Measurements from ENCODE around the gene TP53INP2. TPM values are rescaled to one million over a fixed set of nuclear protein-coding genes. Genes with fewer than 3 reads are reported as not detected.

Gene TP53INP2
- total and polyA plus RNA-seq, 2 of the 13 experiments (the other 11 are each of a cell fraction or from before 2014, with no cell fraction given) = 5.2 to 18.8 TPM

DNA sequence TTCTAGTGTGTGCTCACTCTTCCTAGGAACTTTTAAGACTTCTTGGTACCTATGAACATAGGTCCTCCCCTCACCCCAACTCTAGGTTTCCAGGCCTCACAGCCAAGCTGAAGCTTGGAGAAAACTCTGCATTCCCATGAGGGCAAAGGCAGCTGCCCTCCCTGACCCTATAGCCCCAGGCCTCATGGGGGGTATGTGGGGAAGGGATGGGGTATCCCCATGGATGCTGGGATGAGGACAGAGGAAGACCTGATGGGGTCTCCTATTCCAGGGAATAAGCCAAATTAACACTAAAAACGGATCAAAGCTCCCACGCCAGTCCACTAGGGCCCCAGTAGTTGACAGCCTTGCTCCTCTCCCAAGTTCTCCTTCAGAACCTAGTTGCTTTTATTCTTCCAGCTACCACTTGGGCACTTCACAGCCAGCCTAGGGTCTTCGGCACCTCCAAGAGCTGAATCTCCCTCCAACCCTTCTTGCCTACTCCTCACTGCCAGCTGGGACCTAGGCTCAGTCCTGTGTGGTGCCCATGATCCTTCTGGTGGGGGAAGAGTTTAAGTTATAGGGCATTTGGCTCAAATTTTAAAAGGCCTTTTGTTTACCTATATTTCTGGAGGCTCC lies 7.8 kb downstream of the TP53INP2 start:
- H3K9me3 ChIP-seq (ENCODE audit: low read length) = no peaks in the 10 kb centered on the region
- no peaks in the 10 kb centered on the region for H3K79me2 ChIP-seq (ENCODE audit: insufficient read depth, low read length)
- in situ Hi-C loops (cut with HindIII; ENCODE audit: extremely low pct_ligation_motif_present, low pct_unique_long_range_greater_than_20kb) (loop anchor here (5.0 kb wide), 1 partner anchor 175 kb away; no protein-coding TSS in a partner anchor), intact Hi-C loops (cut with micrococcal nuclease; ENCODE audit: unreplicated experiment) (no loop called here)
- H4K20me1 ChIP-seq (ENCODE audit: insufficient read depth, low read length) = no peaks in the 10 kb centered on the region
- ChIA-PET POLR2A (interaction anchor here (0.6 to 16.2 kb wide), 7 partner anchors 7 to 90 kb away, joined by 3 to 168 read pairs (median 5); partner anchors contain the start of genes PIGU and TP53INP2), CTCF (ENCODE audit: low intra/inter-chr PET ratio, low total read pairs) (no interaction called here)
- BruUV-seq (replicated peaks) = TSS peak; percentile 33
- peak overlapping the region; percentile 48 for H3K4me2 ChIP-seq (ENCODE audit: low read depth, low read length)
- no peak overlapping the region for H3K4me3 ChIP-seq (replicated peaks in 1 of 3; ENCODE audit: insufficient read depth in 1 of 3, low read depth in 2 of 3, low read length in 3 of 3)
- 89% methylated on average over 3 of the region's 3 CpGs for WGBS (ENCODE audit: low lambda C conversion rate)
- peaks cover 3 to 16% of the 10 kb centered on the region in 2 experiments; a peak in 4 of 5 replicates for H3K36me3 ChIP-seq (replicated peaks in 1 of 2; ENCODE audit: control insufficient read depth in 1 of 2, insufficient read depth in 2 of 2, low read length in 2 of 2)
- DNase-seq (ENCODE audit: low spot score) (no peak), FAIRE-seq (no peak), ATAC-seq (peak; percentile 1; the same call in 2 of the 3 replicates)
- no peak overlapping the region for H3K9ac ChIP-seq (ENCODE audit: insufficient read depth, low read depth, low read length)
- H2AFZ ChIP-seq (ENCODE audit: low read length) = no peak overlapping the region
- H3K27ac ChIP-seq (ENCODE audit: extremely low read length, insufficient read depth, low read length) = peak overlapping the region; percentile 65
- no peaks in the 10 kb centered on the region for H3K27me3 ChIP-seq (ENCODE audit: control insufficient read depth in 1 of 2, insufficient read depth in 2 of 2, low read length in 2 of 2)
- H3K4me1 ChIP-seq (ENCODE audit: insufficient read depth, low read length) = peaks cover 79% of the 10 kb centered on the region
- TF ChIP-seq MAZ (IDR thresholded peaks at IDR 0.05; ENCODE audit: borderline replicate concordance, low read depth, low read length) (0 out of 2 replicates have a peak, but pooled peaks have one; percentile 7), MAZ (CRISPR knock-in tag; IDR thresholded peaks at IDR 0.05; ENCODE audit: low read depth) (no peak), ZBTB7B (CRISPR knock-in tag; IDR thresholded peaks at IDR 0.05) (peak; percentile 11; the same call in 1 of the 2 replicates), ZNF790 (CRISPR knock-in tag; IDR thresholded peaks at IDR 0.05; ENCODE audit: borderline replicate concordance) (no peak), HOXA3 (CRISPR knock-in tag; IDR thresholded peaks at IDR 0.05) (0 out of 2 replicates have a peak, but pooled peaks have one; percentile 17), ZNF83 (CRISPR knock-in tag; IDR thresholded peaks at IDR 0.05; ENCODE audit: borderline replicate concordance) (0 out of 2 replicates have a peak, but pooled peaks have one; percentile 49), RAD21 (CRISPR knock-in tag; IDR thresholded peaks at IDR 0.05) (peak; percentile 7; the same call in 1 of the 2 replicates), PHF20 (CRISPR knock-in tag; IDR thresholded peaks at IDR 0.05) (no peak), KAT2B (IDR thresholded peaks at IDR 0.05; ENCODE audit: borderline replicate concordance, low read depth, low read length) (no peak), POLR2A (IDR thresholded peaks at IDR 0.05; ENCODE audit: insufficient read depth in 1 of 2, low read depth in 2 of 2, low read length in 2 of 2) (peak in 1 of 2 experiments; percentile 5; a peak in 1 of 4 replicates), SP4 (CRISPR knock-in tag; IDR thresholded peaks at IDR 0.05) (0 out of 2 replicates have a peak, but pooled peaks have one; percentile 33), SOX13 (IDR thresholded peaks at IDR 0.05) (no peak), SOX13 (CRISPR knock-in tag; conservative IDR thresholded peaks at IDR 0.05 in 1 of 2, IDR thresholded peaks at IDR 0.05 in 1 of 2) (no peak), NCOA1 (CRISPR knock-in tag; IDR thresholded peaks at IDR 0.05) (0 out of 2 replicates have a peak, but pooled peaks have one; percentile 55), FOXC1 (CRISPR knock-in tag; IDR thresholded peaks at IDR 0.05; ENCODE audit: borderline replicate concordance) (0 out of 2 replicates have a peak, but pooled peaks have one; percentile 5), ZNF772 (CRISPR knock-in tag; IDR thresholded peaks at IDR 0.05) (0 out of 2 replicates have a peak, but pooled peaks have one; percentile 4), ZNF317 (CRISPR knock-in tag; IDR thresholded peaks at IDR 0.05) (no peak), ZNF136 (CRISPR knock-in tag; IDR thresholded peaks at IDR 0.05; ENCODE audit: low read depth) (no peak), SIX1 (CRISPR knock-in tag; IDR thresholded peaks at IDR 0.05; ENCODE audit: borderline replicate concordance) (no peak), SOX6 (IDR thresholded peaks at IDR 0.05) (no peak), SOX6 (CRISPR knock-in tag; IDR thresholded peaks at IDR 0.05) (no peak), ZNF615 (CRISPR knock-in tag; IDR thresholded peaks at IDR 0.05; ENCODE audit: borderline replicate concordance) (no peak)
- TF ChIP-seq, protein P1, sequence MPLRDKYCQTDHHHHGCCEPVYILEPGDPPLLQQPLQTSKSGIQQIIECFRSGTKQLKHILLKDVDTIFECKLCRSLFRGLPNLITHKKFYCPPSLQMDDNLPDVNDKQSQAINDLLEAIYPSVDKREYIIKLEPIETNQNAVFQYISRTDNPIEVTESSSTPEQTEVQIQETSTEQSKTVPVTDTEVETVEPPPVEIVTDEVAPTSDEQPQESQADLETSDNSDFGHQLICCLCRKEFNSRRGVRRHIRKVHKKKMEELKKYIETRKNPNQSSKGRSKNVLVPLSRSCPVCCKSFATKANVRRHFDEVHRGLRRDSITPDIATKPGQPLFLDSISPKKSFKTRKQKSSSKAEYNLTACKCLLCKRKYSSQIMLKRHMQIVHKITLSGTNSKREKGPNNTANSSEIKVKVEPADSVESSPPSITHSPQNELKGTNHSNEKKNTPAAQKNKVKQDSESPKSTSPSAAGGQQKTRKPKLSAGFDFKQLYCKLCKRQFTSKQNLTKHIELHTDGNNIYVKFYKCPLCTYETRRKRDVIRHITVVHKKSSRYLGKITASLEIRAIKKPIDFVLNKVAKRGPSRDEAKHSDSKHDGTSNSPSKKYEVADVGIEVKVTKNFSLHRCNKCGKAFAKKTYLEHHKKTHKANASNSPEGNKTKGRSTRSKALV (CRISPR knock-in tag; IDR thresholded peaks at IDR 0.05) = no peak
- TF ChIP-seq, protein P2, sequence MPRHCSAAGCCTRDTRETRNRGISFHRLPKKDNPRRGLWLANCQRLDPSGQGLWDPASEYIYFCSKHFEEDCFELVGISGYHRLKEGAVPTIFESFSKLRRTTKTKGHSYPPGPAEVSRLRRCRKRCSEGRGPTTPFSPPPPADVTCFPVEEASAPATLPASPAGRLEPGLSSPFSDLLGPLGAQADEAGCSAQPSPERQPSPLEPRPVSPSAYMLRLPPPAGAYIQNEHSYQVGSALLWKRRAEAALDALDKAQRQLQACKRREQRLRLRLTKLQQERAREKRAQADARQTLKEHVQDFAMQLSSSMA (CRISPR knock-in tag; IDR thresholded peaks at IDR 0.05) = peak; percentile 52; the same call in 1 of the 2 replicates
